H7 (cell line): ENCODE results near the gene PRKCG. TPM values are rescaled to one million over a fixed set of nuclear protein-coding genes. Genes with fewer than 3 reads are reported as not detected.
A peak's percentile ranks its signal among the peaks of the same experiment; 100 is the strongest.
"Not testable (repeated sequence)": the region's sequence is repeated elsewhere in the genome, so short reads cannot be mapped to it uniquely, and the experiment has no call there.

Source experiments
- DNase-seq: peaks from one replicate; pipeline ENCODE4 v3.0.0; 2012
- H3K27me3 ChIP-seq: 2 replicates; pipeline ENCODE4 v1.6.0; 2011; ENCODE audit warnings: mild to moderate bottlenecking, low read length; ENCODE audit not compliant: control insufficient read depth, insufficient read depth
- H3K36me3 ChIP-seq: replicated peaks from 2 replicates; pipeline ENCODE4 v1.5.1; 2011; ENCODE audit warnings: low read length; ENCODE audit not compliant: control insufficient read depth, insufficient read depth
- H3K4me3 ChIP-seq: 2 replicates; pipeline ENCODE4 v1.5.1; 2011; ENCODE audit warnings: low read depth, mild to moderate bottlenecking, control low read depth, low read length, moderate library complexity; ENCODE audit not compliant: insufficient read depth
- total RNA-seq: library from RNA; depleted of rRNA; stranded (reverse); fragments of >200 nt; shearing (Covaris generic); gene quantifications from 2 replicates; pipeline ENCODE4 v1.2.3, GENCODE V29; 2014; rRNA removed

PRKCG gene
- 1.1 and 1.7 TPM in 2 replicates for total RNA-seq

- no peaks in the 10 kb centered on the region for H3K36me3 ChIP-seq
- H3K4me3 ChIP-seq = peak within 1 kb of the TSS; percentile 55
- peak; percentile 91 for DNase-seq
- peaks cover 26% of the 10 kb centered on the region for H3K27me3 ChIP-seq
Observed at GRCh38 chr19:53881482-53882390, at the start of gene PRKCG. TSS of gene PRKCG (plus strand) at chr19:53882197. CDS start at chr19:53882495, 298 bp downstream.

- not testable (repeated sequence) for H3K27me3 ChIP-seq, DNase-seq, H3K36me3 ChIP-seq
- peak overlapping the region; percentile 51 for H3K4me3 ChIP-seq
Observed at GRCh38 chr19:53832861-53833260, 49.1 kb upstream of the PRKCG start.

GRCh38 chr19:53838446-53838845, 43.6 kb upstream of the PRKCG start:
- H3K36me3 ChIP-seq, H3K27me3 ChIP-seq, H3K4me3 ChIP-seq, DNase-seq: not testable (repeated sequence)

- H3K36me3 ChIP-seq = not testable (repeated sequence)
Observed at GRCh38 chr19:53840241-53840640, 41.8 kb upstream of the PRKCG start.

GRCh38 chr19:53840914-53841313, 41.1 kb upstream of the PRKCG start:
- H3K27me3 ChIP-seq, H3K4me3 ChIP-seq, DNase-seq, H3K36me3 ChIP-seq: not testable (repeated sequence)

More at GRCh38 chr19:53840241-53840640, 41.8 kb upstream of the PRKCG start:
- DNase-seq, H3K4me3 ChIP-seq, H3K27me3 ChIP-seq: not testable (repeated sequence)

GRCh38 chr19:53844849-53845246, 37.1 kb upstream of the PRKCG start:
- DNase-seq = no peak
- Histone ChIP-seq H3K27me3 (no peaks in the 10 kb centered on the region), H3K36me3 (no peaks in the 10 kb centered on the region), H3K4me3 (no peak overlapping the region)

- DNase-seq = peak; percentile 8
Observed at GRCh38 chr19:53847555-53847954, 34.4 kb upstream of the PRKCG start.

GRCh38 chr19:53849237-53849676, 32.7 kb upstream of the PRKCG start:
- Histone ChIP-seq H3K4me3 (no peak overlapping the region), H3K36me3 (no peaks in the 10 kb centered on the region), H3K27me3 (no peaks in the 10 kb centered on the region)
- no peak for DNase-seq

More at GRCh38 chr19:53847555-53847954, 34.4 kb upstream of the PRKCG start:
- Histone ChIP-seq H3K36me3 (no peaks in the 10 kb centered on the region), H3K4me3 (no peak overlapping the region), H3K27me3 (no peaks in the 10 kb centered on the region)

GRCh38 chr19:53853707-53854106, 28.3 kb upstream of the PRKCG start:
- H3K4me3 ChIP-seq = no peak overlapping the region
- no peak for DNase-seq
- no peaks in the 10 kb centered on the region for H3K27me3 ChIP-seq
- no peaks in the 10 kb centered on the region for H3K36me3 ChIP-seq

- peak; percentile 11 for DNase-seq
- H3K36me3 ChIP-seq = no peaks in the 10 kb centered on the region
- H3K4me3 ChIP-seq = no peak overlapping the region
- no peaks in the 10 kb centered on the region for H3K27me3 ChIP-seq
Observed at GRCh38 chr19:53864308-53864836, 17.6 kb upstream of the PRKCG start.

GRCh38 chr19:53865523-53865917, 16.5 kb upstream of the PRKCG start:
- DNase-seq = no peak
- Histone ChIP-seq H3K27me3 (no peaks in the 10 kb centered on the region), H3K36me3 (peaks cover 2% of the 10 kb centered on the region; the same call in 1 of the 2 replicates), H3K4me3 (peak overlapping the region; percentile 58)

GRCh38 chr19:53865918-53866864, 15.8 kb upstream of the PRKCG start:
- Histone ChIP-seq H3K36me3 (peaks cover 4% of the 10 kb centered on the region), H3K27me3 (no peaks in the 10 kb centered on the region), H3K4me3 (peak overlapping the region; percentile 58)
- peak; percentile 89 for DNase-seq

- peaks cover 6% of the 10 kb centered on the region for H3K36me3 ChIP-seq
- H3K27me3 ChIP-seq = no peaks in the 10 kb centered on the region
- peak; percentile 80 for DNase-seq
- peak overlapping the region; percentile 58 for H3K4me3 ChIP-seq
Observed at GRCh38 chr19:53866865-53867224, 15.2 kb upstream of the PRKCG start.
